C4-2B (cell line): ENCODE results near the gene TMIGD1.

ENCODE experiments used
- ZFX ChIP-seq: fragments of 450-650 bp; IDR thresholded peaks from 2 replicates; pipeline ENCODE4 v1.6.1; 2017
- TF ChIP-seq, protein P1 (sequence below): fragments of 450-650 bp; conservative IDR thresholded peaks from 2 replicates; pipeline ENCODE4 v1.5.1; 2017; ENCODE audit warnings: mild to moderate bottlenecking

DNA sequence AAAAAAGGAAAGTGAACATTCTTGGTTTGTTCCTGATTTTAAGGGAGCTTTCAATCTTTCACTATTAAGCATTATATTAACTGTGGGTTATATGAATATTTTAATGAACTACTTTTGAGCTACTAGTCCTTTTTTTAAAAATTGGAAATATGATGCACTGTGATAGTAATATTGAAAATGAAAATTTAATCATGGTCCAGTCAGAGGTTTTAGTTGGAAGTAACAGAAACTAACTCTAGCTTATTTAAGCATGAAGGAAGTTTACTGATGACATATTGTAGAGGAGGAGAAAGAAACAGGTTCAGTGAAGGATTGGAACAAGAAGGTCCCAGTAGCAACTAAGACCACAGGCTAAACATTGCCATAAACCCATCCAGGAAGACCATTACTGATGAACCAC is 20.8 kb upstream of the TMIGD1 start:
- TF ChIP-seq, protein P1, sequence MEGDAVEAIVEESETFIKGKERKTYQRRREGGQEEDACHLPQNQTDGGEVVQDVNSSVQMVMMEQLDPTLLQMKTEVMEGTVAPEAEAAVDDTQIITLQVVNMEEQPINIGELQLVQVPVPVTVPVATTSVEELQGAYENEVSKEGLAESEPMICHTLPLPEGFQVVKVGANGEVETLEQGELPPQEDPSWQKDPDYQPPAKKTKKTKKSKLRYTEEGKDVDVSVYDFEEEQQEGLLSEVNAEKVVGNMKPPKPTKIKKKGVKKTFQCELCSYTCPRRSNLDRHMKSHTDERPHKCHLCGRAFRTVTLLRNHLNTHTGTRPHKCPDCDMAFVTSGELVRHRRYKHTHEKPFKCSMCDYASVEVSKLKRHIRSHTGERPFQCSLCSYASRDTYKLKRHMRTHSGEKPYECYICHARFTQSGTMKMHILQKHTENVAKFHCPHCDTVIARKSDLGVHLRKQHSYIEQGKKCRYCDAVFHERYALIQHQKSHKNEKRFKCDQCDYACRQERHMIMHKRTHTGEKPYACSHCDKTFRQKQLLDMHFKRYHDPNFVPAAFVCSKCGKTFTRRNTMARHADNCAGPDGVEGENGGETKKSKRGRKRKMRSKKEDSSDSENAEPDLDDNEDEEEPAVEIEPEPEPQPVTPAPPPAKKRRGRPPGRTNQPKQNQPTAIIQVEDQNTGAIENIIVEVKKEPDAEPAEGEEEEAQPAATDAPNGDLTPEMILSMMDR = no peak
- TF ChIP-seq ZFX = no peak
